Measurements from ENCODE around the gene FOXD2. TPM values are rescaled to one million over a fixed set of nuclear protein-coding genes. Genes with fewer than 3 reads are reported as not detected.
A peak's percentile ranks its signal among the peaks of the same experiment; 100 is the strongest.

The FOXD2 gene
- polyA plus RNA-seq, 4 donors: 0.19 to 2.1 (median 0.25) TPM

DNA sequence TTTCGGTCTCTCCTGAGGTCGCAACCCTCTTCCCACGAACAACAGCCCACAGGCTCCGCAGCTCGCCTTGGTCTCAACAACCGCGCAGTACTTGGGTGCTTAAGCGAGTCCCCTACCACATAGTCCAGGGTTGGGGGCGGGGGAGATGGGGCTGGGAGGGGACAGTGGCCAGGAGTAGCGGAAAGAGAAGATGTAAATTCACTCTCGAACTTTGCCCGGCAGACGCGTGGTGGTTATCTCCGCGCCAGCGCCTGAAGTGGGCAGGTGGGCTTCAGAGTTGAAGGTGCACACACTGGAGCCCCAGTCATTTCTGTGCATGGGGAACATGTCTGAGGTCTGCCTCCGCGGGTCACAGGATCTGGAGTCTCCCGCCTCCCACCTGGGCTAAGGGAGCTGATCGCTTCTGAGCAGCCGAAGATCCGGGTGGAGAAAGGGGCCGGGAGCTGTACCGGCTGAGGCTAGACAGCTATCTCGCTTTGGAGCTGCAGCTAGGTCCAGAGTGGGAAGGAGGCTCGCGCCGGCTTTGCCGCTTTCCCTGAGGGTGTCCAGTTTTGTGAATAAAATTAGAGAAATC, 4.3 kb upstream of the FOXD2 start:
- FAIRE-seq: no peak
- peaks cover 0 to 56% (median 12%) of the 10 kb centered on the region in 3 donors for H3K27me3 ChIP-seq (ENCODE audit: control insufficient read depth in 3 of 3, insufficient read depth in 3 of 3, low read length in 3 of 3)
- no peak overlapping the region for H3K27ac ChIP-seq (ENCODE audit: low read depth in 1 of 3, low read length in 2 of 3)
- no peaks in the 10 kb centered on the region for H3K9me3 ChIP-seq (ENCODE audit: control insufficient read depth in 2 of 2, insufficient read depth in 1 of 2, low read depth in 1 of 2, low read length in 1 of 2)
- H3K4me3 ChIP-seq (ENCODE audit: low read depth in 1 of 3, low read length in 3 of 3): peak overlapping the region in 2 of 3 donors; percentile 29 to 30
- peaks cover 0 to 33% (median 4%) of the 10 kb centered on the region in 3 donors for H3K4me1 ChIP-seq (ENCODE audit: control insufficient read depth in 3 of 3, insufficient read depth in 2 of 3, low read depth in 1 of 3, low read length in 2 of 3)
- 35 to 68% (median 65%) methylated on average over 30 of the region's 30 CpGs for WGBS, 3 donors
- peaks cover 0 to 31% (median 0%) of the 10 kb centered on the region in 3 donors for H3K36me3 ChIP-seq (ENCODE audit: control insufficient read depth in 3 of 3, insufficient read depth in 2 of 3, low read depth in 1 of 3, low read length in 3 of 3)
- DNase-seq: peak in 1 of 2 donors; percentile 38

DNA sequence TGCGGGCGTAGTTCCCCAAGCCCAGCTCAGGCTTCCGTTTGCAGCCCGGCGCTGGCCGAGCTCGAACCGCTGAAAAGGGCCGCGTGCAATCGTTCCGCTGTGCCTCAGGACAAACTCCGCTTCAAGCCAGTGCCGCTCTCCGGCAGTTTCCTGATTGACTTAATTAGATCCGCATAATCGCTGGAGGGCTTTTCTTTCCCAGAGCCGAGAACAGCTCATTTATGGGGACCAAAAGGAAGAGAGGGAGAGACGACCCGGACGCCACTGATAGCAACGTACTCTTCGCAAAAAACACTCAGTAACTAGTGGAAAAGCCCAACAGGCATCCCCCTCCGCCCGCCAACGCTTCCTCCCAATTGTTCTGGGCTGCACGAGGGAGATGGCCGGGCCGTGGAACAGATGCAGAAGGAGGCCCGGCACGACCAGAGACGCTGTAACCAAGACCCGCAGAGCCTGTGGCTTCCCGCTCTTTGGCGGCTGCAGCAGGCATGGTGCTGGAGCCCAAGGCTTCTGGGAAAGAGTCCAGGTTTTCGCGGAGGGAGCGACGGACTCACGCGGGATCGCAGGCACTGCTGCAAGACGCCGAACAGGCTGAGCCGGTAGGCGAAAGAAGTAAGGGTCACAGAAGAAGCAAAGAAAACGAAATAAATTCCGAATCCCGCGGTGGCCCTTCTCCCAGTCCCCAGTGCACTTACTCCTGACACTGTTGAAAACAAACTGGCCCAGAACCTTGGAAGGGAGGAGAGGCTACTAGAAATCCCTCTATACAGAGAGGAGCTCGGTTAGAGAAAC, 3.6 kb upstream of the FOXD2 start:
- Histone ChIP-seq H3K27ac (ENCODE audit: low read depth in 1 of 3, low read length in 2 of 3) (no peak overlapping the region), H3K36me3 (ENCODE audit: control insufficient read depth in 3 of 3, insufficient read depth in 2 of 3, low read depth in 1 of 3, low read length in 3 of 3) (peaks cover 0 to 31% (median 0%) of the 10 kb centered on the region in 3 donors), H3K27me3 (ENCODE audit: control insufficient read depth in 3 of 3, insufficient read depth in 3 of 3, low read length in 3 of 3) (peaks cover 0 to 62% (median 16%) of the 10 kb centered on the region in 3 donors), H3K9me3 (ENCODE audit: control insufficient read depth in 2 of 2, insufficient read depth in 1 of 2, low read depth in 1 of 2, low read length in 1 of 2) (no peaks in the 10 kb centered on the region), H3K4me1 (ENCODE audit: control insufficient read depth in 3 of 3, insufficient read depth in 2 of 3, low read depth in 1 of 3, low read length in 2 of 3) (peaks cover 0 to 33% (median 4%) of the 10 kb centered on the region in 3 donors), H3K4me3 (ENCODE audit: low read depth in 1 of 3, low read length in 3 of 3) (peak overlapping the region in 1 of 3 donors; percentile 29)
- WGBS, 3 donors: 30 to 58% (median 49%) methylated on average over 49 to 51 of the region's 51 CpGs
- DNase-seq (peak in 1 of 2 donors; percentile 40), FAIRE-seq (no peak)

DNA sequence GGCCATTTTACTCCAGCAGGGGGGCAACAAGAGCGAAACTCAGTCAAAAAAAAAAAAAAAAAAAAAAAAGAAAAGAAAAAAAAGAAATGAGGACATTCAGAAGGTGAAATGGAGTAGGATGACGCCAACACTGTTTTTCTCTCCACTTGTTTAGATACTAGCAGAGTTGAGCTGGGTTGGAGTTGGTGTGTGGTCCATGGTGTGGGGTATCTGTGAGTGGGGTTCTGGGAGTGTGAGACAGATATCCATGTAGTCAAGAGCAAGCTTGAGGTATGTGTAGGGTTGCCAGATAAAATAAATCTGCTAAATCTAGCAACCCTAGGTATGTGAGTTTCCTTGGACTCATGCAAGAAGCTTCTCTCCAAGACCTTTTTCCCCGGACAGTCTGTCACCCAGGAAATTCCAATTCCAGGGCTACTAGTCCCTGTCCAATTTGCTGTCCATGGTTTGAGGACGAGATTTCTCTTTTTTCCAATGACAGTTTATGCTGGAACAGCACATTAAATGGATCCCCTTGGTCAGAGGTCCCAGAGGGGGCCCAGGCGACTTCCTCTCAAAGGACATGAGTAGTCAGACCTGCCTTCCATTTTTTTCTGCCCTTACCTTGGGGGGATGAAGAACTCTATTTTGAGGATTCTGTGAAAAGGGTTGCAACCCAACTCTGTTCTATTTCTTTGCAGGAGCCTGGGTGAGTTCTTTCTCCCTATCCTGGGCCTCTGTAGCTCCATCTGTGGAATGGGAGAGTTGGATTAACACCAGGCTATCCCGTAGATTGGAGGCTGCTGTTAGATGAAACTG, 2.1 kb upstream of the FOXD2 start:
- H3K4me3 ChIP-seq (ENCODE audit: low read depth in 1 of 3, low read length in 3 of 3): peak overlapping the region in 1 of 3 donors; percentile 70
- H3K27ac ChIP-seq (ENCODE audit: low read depth in 1 of 3, low read length in 2 of 3): no peak overlapping the region
- 73 to 82% (median 74%) methylated on average over 6 of the region's 6 CpGs for whole genome bisulfite sequencing, 3 donors
- FAIRE-seq: no peak
- no peak for DNase-seq
- peaks cover 0 to 30% (median 0%) of the 10 kb centered on the region in 3 donors for H3K36me3 ChIP-seq (ENCODE audit: control insufficient read depth in 3 of 3, insufficient read depth in 2 of 3, low read depth in 1 of 3, low read length in 3 of 3)
- peaks cover 0 to 33% (median 4%) of the 10 kb centered on the region in 3 donors for H3K4me1 ChIP-seq (ENCODE audit: control insufficient read depth in 3 of 3, insufficient read depth in 2 of 3, low read depth in 1 of 3, low read length in 2 of 3)
- H3K27me3 ChIP-seq (ENCODE audit: control insufficient read depth in 3 of 3, insufficient read depth in 3 of 3, low read length in 3 of 3): peaks cover 0 to 77% (median 29%) of the 10 kb centered on the region in 3 donors
- H3K9me3 ChIP-seq (ENCODE audit: control insufficient read depth in 2 of 2, insufficient read depth in 1 of 2, low read depth in 1 of 2, low read length in 1 of 2): no peaks in the 10 kb centered on the region

DNA sequence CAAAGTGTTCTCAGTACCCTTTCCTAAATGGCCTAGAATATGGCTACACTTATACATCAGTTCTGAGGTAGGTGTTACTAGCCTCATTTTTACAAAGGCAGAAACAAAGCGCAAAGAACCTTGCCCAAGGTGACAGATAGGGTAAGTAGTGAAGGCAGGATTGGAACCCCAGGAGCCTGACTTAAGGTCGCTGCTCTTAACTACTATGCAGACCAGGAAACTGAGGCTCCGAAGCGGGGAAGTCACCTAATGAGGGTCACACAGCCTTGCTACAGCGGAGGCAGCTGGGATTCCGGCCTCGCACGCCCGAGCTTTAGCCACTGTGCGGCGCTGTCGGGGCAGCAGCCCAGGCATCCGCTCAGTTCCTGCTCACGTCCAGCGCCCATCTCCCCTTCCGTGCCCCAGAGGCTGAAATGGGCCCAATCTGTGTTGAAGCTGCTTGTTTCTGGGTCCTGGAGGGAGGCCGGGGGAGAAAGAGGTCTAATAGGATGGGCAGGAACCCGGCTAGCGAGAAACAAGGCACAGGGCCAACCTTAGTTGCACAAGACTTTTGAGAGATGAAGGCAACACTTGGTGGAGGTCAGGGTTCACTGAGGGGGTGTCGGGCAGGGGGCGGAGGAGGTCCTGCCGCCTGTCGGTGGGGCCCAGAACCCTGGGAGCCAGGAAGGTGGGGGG, 1.4 kb upstream of the FOXD2 start:
- FAIRE-seq (no peak), DNase-seq (peak; percentile 78 to 89)
- Histone ChIP-seq H3K27me3 (ENCODE audit: control insufficient read depth in 3 of 3, insufficient read depth in 3 of 3, low read length in 3 of 3) (peaks cover 0 to 83% (median 33%) of the 10 kb centered on the region in 3 donors), H3K36me3 (ENCODE audit: control insufficient read depth in 3 of 3, insufficient read depth in 2 of 3, low read depth in 1 of 3, low read length in 3 of 3) (peaks cover 0 to 25% (median 0%) of the 10 kb centered on the region in 3 donors), H3K9me3 (ENCODE audit: control insufficient read depth in 2 of 2, insufficient read depth in 1 of 2, low read depth in 1 of 2, low read length in 1 of 2) (no peaks in the 10 kb centered on the region), H3K4me1 (ENCODE audit: control insufficient read depth in 3 of 3, insufficient read depth in 2 of 3, low read depth in 1 of 3, low read length in 2 of 3) (peaks cover 0 to 33% (median 4%) of the 10 kb centered on the region in 3 donors), H3K4me3 (ENCODE audit: low read depth in 1 of 3, low read length in 3 of 3) (peak overlapping the region; percentile 64 to 70 (median 68)), H3K27ac (ENCODE audit: low read depth in 1 of 3, low read length in 2 of 3) (peak overlapping the region in 1 of 3 donors; percentile 86)
- 2 to 4% (median 3%) methylated on average over 19 to 23 of the region's 23 CpGs for WGBS, 3 donors

DNA sequence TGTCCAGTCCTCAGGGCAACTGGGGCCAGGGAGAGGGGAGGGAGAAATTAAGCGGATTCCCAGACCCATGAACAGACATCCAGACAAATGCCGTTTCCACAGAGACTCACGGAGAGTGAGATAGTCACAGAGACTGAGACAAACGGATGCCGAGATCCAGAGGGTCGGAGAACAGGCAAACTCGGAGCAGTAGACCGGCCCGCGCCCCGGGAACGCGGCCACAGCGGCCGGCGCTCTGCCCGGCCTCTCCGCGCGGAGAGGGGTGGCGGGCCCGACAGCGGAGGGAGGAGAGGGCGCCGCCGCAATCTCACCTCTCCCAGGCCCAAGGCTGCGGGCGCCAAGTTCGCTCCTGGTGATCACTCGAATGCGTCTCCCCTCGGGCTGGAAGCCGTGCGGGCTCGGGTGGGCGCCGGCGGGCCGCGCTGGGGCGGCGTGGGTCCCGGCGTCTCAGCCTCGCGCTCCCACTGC, 831 bp upstream of the FOXD2 start:
- Histone ChIP-seq H3K27ac (ENCODE audit: low read depth in 1 of 3, low read length in 2 of 3) (peak overlapping the region; percentile 53 to 86 (median 78)), H3K9me3 (ENCODE audit: control insufficient read depth in 2 of 2, insufficient read depth in 1 of 2, low read depth in 1 of 2, low read length in 1 of 2) (no peaks in the 10 kb centered on the region), H3K4me3 (ENCODE audit: low read depth in 1 of 3, low read length in 3 of 3) (peak overlapping the region; percentile 64 to 70 (median 68)), H3K27me3 (ENCODE audit: control insufficient read depth in 3 of 3, insufficient read depth in 3 of 3, low read length in 3 of 3) (peaks cover 0 to 83% (median 32%) of the 10 kb centered on the region in 3 donors), H3K4me1 (ENCODE audit: control insufficient read depth in 3 of 3, insufficient read depth in 2 of 3, low read depth in 1 of 3, low read length in 2 of 3) (peaks cover 0 to 29% (median 2%) of the 10 kb centered on the region in 3 donors), H3K36me3 (ENCODE audit: control insufficient read depth in 3 of 3, insufficient read depth in 2 of 3, low read depth in 1 of 3, low read length in 3 of 3) (peaks cover 0 to 21% (median 0%) of the 10 kb centered on the region in 3 donors)
- no peak for FAIRE-seq
- 0 to 1% (median 1%) methylated on average over 35 to 46 of the region's 46 CpGs for WGBS, 3 donors
- DNase-seq: peak; percentile 45 to 77

DNA sequence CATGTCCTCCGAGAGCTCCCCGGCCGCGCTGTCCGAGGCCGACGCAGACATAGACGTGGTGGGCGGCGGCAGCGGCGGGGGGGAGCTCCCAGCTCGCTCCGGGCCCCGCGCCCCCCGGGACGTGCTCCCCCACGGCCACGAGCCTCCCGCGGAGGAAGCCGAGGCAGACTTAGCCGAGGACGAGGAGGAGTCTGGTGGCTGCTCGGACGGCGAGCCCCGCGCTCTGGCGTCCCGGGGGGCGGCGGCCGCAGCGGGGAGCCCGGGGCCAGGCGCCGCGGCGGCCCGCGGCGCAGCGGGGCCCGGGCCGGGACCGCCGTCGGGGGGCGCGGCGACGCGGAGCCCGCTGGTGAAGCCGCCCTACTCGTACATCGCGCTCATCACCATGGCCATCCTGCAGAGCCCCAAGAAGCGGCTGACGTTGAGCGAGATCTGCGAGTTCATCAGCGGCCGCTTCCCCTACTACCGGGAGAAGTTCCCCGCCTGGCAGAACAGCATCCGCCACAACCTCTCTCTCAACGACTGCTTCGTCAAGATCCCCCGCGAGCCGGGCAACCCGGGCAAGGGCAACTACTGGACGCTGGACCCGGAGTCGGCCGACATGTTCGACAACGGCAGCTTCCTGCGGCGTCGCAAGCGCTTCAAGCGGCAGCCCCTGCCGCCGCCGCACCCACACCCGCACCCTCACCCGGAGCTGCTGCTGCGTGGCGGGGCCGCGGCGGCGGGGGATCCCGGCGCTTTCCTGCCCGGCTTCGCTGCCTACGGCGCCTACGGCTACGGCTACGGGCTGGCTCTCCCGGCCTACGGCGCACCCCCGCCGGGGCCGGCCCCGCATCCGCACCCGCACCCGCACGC, 547 bp downstream of the FOXD2 start:
- Histone ChIP-seq H3K4me1 (ENCODE audit: control insufficient read depth in 3 of 3, insufficient read depth in 2 of 3, low read depth in 1 of 3, low read length in 2 of 3) (peaks cover 0 to 16% (median 0%) of the 10 kb centered on the region in 3 donors), H3K36me3 (ENCODE audit: control insufficient read depth in 3 of 3, insufficient read depth in 2 of 3, low read depth in 1 of 3, low read length in 3 of 3) (peaks cover 0 to 12% (median 0%) of the 10 kb centered on the region in 3 donors), H3K9me3 (ENCODE audit: control insufficient read depth in 2 of 2, insufficient read depth in 1 of 2, low read depth in 1 of 2, low read length in 1 of 2) (no peaks in the 10 kb centered on the region), H3K27me3 (ENCODE audit: control insufficient read depth in 3 of 3, insufficient read depth in 3 of 3, low read length in 3 of 3) (peaks cover 0 to 84% (median 43%) of the 10 kb centered on the region in 3 donors), H3K4me3 (ENCODE audit: low read depth in 1 of 3, low read length in 3 of 3) (peak overlapping the region; percentile 68 to 70 (median 68)), H3K27ac (ENCODE audit: low read depth in 1 of 3, low read length in 2 of 3) (no peak overlapping the region)
- WGBS, 3 donors: 1 to 2% (median 2%) methylated on average over 85 to 117 of the region's 117 CpGs
- FAIRE-seq (no peak), DNase-seq (peak in 1 of 2 donors; percentile 43)
